Neural cell (in vitro differentiated cells): ENCODE results near the gene GRK7.

Experiments
- EP300 ChIP-seq: fragments of 450-650 bp; conservative IDR thresholded peaks from 2 replicates; pipeline ENCODE4 v1.6.1; 2014; ENCODE audit warnings: antibody characterized with exemption, mild to moderate bottlenecking, moderate library complexity; ENCODE audit not compliant: poor library complexity, severe bottlenecking
- EZH2 ChIP-seq: fragments of 200-600, 300-800 bp; shearing (Covaris generic), sonication (generic); IDR thresholded peaks from 2 replicates; pipeline ENCODE4 v1.6.1; 2014; ENCODE audit warnings: antibody characterized with exemption, low read length, borderline replicate concordance, mild to moderate bottlenecking; ENCODE audit not compliant: insufficient read depth, poor library complexity, severe bottlenecking
- MXI1 ChIP-seq: fragments of 450-650 bp; conservative IDR thresholded peaks from 2 replicates; pipeline ENCODE4 v1.6.1; 2014; ENCODE audit warnings: antibody characterized with exemption, mild to moderate bottlenecking; ENCODE audit not compliant: poor library complexity, severe bottlenecking
- POLR2AphosphoS5 ChIP-seq: IDR thresholded peaks from 2 replicates; pipeline ENCODE4 v1.6.1; 2012
- RAD21 ChIP-seq: fragments of 450-650 bp; conservative IDR thresholded peaks from 2 replicates; pipeline ENCODE4 v1.6.1; 2014; ENCODE audit warnings: antibody characterized with exemption, mild to moderate bottlenecking, moderate library complexity
- TAF1 ChIP-seq: IDR thresholded peaks from 2 replicates; pipeline ENCODE4 v1.6.1; 2012; ENCODE audit warnings: low read depth
- TF ChIP-seq, protein P1 (sequence below): fragments of 450-650 bp; IDR thresholded peaks from 2 replicates; pipeline ENCODE4 v1.5.1; 2014; ENCODE audit warnings: antibody characterized with exemption, mild to moderate bottlenecking, moderate library complexity; ENCODE audit not compliant: poor library complexity, severe bottlenecking

GRCh38 chr3:141797819-141798447 is 34.7 kb downstream of the GRK7 start:
- TF ChIP-seq EZH2 (no peak), MXI1 (no peak), TAF1 (no peak), RAD21 (no peak), POLR2AphosphoS5 (no peak), EP300 (no peak)
- TF ChIP-seq, protein P1, sequence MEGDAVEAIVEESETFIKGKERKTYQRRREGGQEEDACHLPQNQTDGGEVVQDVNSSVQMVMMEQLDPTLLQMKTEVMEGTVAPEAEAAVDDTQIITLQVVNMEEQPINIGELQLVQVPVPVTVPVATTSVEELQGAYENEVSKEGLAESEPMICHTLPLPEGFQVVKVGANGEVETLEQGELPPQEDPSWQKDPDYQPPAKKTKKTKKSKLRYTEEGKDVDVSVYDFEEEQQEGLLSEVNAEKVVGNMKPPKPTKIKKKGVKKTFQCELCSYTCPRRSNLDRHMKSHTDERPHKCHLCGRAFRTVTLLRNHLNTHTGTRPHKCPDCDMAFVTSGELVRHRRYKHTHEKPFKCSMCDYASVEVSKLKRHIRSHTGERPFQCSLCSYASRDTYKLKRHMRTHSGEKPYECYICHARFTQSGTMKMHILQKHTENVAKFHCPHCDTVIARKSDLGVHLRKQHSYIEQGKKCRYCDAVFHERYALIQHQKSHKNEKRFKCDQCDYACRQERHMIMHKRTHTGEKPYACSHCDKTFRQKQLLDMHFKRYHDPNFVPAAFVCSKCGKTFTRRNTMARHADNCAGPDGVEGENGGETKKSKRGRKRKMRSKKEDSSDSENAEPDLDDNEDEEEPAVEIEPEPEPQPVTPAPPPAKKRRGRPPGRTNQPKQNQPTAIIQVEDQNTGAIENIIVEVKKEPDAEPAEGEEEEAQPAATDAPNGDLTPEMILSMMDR = no peak
